BLaER1 (cell line): ENCODE measurements around the gene RMDN3.
A peak's percentile ranks its signal among the peaks of the same experiment; 100 is the strongest.

Source experiments
- H3K27ac ChIP-seq: shearing (Covaris generic); formaldehyde crosslinking; 2 replicates; pipeline ENCODE4 v1.8.1; 2022
- H3K27me3 ChIP-seq: shearing (Covaris generic); formaldehyde crosslinking; 2 replicates; pipeline ENCODE4 v1.8.1; 2022
- H3K36me3 ChIP-seq: shearing (Covaris generic); formaldehyde crosslinking; 2 replicates; pipeline ENCODE4 v1.8.1; 2022
- H3K4me1 ChIP-seq: shearing (Covaris generic); formaldehyde crosslinking; 2 replicates; pipeline ENCODE4 v1.8.1; 2022
- H3K4me2 ChIP-seq: shearing (Covaris generic); formaldehyde crosslinking; 2 replicates; pipeline ENCODE4 v1.8.1; 2022
- H3K4me3 ChIP-seq: shearing (Covaris generic); formaldehyde crosslinking; 2 replicates; pipeline ENCODE4 v1.8.1; 2022
- H3K9ac ChIP-seq: shearing (Covaris generic); formaldehyde crosslinking; 2 replicates; pipeline ENCODE4 v1.8.1; 2022
- H3K9me3 ChIP-seq: shearing (Covaris generic); formaldehyde crosslinking; 2 replicates; pipeline ENCODE4 v1.8.1; 2022
- H4K20me1 ChIP-seq: shearing (Covaris generic); formaldehyde crosslinking; 2 replicates; pipeline ENCODE4 v1.8.1; 2022
- Cebpa-rat ChIP-seq: shearing (Covaris generic); IDR thresholded peaks from 2 replicates; pipeline ENCODE4 v1.8.1; 2022

Gene RMDN3

DNA sequence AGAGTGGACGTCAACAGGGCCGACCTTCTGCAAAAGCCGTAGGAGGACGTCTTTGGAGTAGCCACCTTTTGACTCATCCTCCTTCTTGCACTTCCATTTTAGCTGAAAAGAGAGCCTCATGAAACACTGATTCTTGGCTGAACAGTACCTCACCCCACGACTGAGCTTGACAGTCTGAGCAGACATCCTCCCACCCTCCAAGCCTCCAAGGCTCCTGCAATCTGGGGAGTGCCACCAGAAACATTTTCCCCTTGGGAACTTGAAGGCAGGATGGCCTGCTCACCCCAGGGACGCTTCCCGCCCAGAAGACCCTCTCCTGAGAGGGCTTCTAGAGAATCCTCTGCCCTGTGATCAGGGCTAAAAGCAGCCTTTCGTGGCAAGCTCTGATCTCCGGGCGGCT lies 20.0 kb upstream of the RMDN3 start:
- peak overlapping the region; percentile 51 for H3K4me2 ChIP-seq
- no peaks in the 10 kb centered on the region for H3K27me3 ChIP-seq
- H3K9me3 ChIP-seq, result no peaks in the 10 kb centered on the region
- H3K27ac ChIP-seq, result peak overlapping the region; percentile 30; the same call in 1 of the 2 replicates
- H4K20me1 ChIP-seq, result peaks cover 27% of the 10 kb centered on the region; the same call in 1 of the 2 replicates
- peaks cover 70% of the 10 kb centered on the region for H3K36me3 ChIP-seq
- H3K9ac ChIP-seq, result peak overlapping the region; percentile 10; the same call in 1 of the 2 replicates
- no peak for TF ChIP-seq Cebpa-rat
- no peak overlapping the region for H3K4me3 ChIP-seq
- peaks cover 62% of the 10 kb centered on the region for H3K4me1 ChIP-seq

GRCh38 chr15:40773902-40774301 lies 18.8 kb upstream of the RMDN3 start:
- Histone ChIP-seq H3K27me3 (no peaks in the 10 kb centered on the region), H3K36me3 (peaks cover 59% of the 10 kb centered on the region), H4K20me1 (peaks cover 38% of the 10 kb centered on the region; the same call in 1 of the 2 replicates), H3K9me3 (no peaks in the 10 kb centered on the region), H3K4me1 (peaks cover 73% of the 10 kb centered on the region), H3K4me2 (no peak overlapping the region), H3K9ac (no peak overlapping the region), H3K27ac (peak overlapping the region; percentile 18; the same call in 1 of the 2 replicates), H3K4me3 (no peak overlapping the region)
- no peak for TF ChIP-seq Cebpa-rat

DNA sequence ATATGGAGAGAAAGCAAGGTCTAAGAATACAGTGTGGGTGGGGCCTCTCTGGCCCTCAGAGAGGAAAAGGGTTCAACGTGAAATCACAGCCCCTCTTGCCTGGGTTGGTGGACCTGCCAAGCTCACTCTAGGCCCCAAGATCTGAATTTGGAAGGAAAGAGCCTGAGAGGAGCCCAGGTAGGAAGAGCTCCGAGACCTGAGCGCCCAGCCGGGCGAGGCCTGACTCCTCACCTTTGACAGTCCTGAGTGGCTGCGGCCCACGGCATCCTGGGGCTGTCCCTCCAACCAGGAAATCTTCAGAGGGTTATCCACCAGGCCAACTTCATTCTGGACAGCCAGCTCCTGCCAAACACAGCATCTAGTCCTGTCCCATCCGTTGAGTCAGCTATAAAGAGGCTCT lies 18.4 kb upstream of the RMDN3 start:
- no peak for TF ChIP-seq Cebpa-rat
- Histone ChIP-seq H3K27ac (peak overlapping the region; percentile 6; the same call in 1 of the 2 replicates), H4K20me1 (peaks cover 40% of the 10 kb centered on the region; the same call in 1 of the 2 replicates), H3K9ac (no peak overlapping the region), H3K4me2 (peak overlapping the region; percentile 99), H3K27me3 (no peaks in the 10 kb centered on the region), H3K9me3 (no peaks in the 10 kb centered on the region), H3K36me3 (peaks cover 55% of the 10 kb centered on the region), H3K4me3 (no peak overlapping the region), H3K4me1 (peaks cover 77% of the 10 kb centered on the region)

DNA sequence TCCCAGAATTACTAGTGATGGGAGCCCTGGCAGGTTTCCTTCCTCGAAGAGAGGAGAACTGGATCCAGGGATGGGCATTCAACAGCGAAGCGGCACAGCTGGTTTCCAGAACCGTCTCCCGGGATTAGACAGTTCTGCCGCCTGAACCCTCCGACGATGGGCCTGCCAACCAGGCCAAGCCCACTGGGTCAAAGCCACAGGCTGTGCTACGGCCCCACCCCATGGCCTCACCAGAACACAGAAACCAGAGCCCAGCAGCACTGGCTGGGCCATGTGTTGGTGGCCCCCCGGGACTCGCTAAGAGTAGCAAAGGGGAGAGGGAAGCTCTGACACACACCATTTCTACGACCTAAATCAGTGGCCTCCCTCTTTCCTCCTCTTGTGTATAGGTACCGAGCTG lies 17.0 kb upstream of the RMDN3 start:
- TF ChIP-seq Cebpa-rat, result no peak

DNA sequence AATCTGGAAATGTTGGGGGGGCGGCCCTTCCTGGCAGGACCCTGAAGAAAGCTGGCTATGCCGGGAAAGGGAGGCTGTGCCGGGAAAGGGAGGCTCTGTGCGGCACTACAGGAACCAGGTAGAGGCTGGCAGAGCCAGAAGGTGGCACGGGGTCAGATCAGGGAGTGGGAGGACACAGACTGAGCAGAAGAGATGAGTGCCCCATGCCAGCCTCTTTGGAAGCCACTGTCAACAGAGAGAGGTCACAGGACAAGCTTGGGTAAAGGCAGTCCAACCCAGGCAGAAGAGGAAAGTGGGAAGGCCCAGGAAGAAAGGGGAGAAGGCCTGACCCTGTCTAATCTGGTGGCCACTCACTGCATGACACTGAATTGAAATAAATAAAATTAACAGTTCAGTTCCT lies 16.2 kb upstream of the RMDN3 start:
- no peaks in the 10 kb centered on the region for H3K27me3 ChIP-seq
- peak overlapping the region; percentile 99 for H3K4me2 ChIP-seq
- H3K27ac ChIP-seq, result peak overlapping the region; percentile 95
- H3K4me1 ChIP-seq, result peaks cover 90% of the 10 kb centered on the region
- peak overlapping the region; percentile 80; the same call in 1 of the 2 replicates for H3K9ac ChIP-seq
- H3K36me3 ChIP-seq, result peaks cover 38% of the 10 kb centered on the region
- no peak for TF ChIP-seq Cebpa-rat
- H3K9me3 ChIP-seq, result no peaks in the 10 kb centered on the region
- peaks cover 59% of the 10 kb centered on the region; the same call in 1 of the 2 replicates for H4K20me1 ChIP-seq
- peak overlapping the region; percentile 59; the same call in 1 of the 2 replicates for H3K4me3 ChIP-seq

More for the DNA sequence above, 17.0 kb upstream of the RMDN3 start:
- Histone ChIP-seq H4K20me1 (peaks cover 53% of the 10 kb centered on the region; the same call in 1 of the 2 replicates), H3K9ac (peak overlapping the region; percentile 43; the same call in 1 of the 2 replicates), H3K4me1 (peaks cover 90% of the 10 kb centered on the region), H3K27ac (peak overlapping the region; percentile 95; the same call in 1 of the 2 replicates), H3K27me3 (no peaks in the 10 kb centered on the region), H3K36me3 (peaks cover 41% of the 10 kb centered on the region), H3K4me2 (peak overlapping the region; percentile 99), H3K4me3 (no peak overlapping the region), H3K9me3 (no peaks in the 10 kb centered on the region)

GRCh38 chr15:40770147-40770721 lies 15.2 kb upstream of the RMDN3 start:
- Histone ChIP-seq H4K20me1 (peaks cover 67% of the 10 kb centered on the region; the same call in 1 of the 2 replicates), H3K4me3 (peak overlapping the region; percentile 59), H3K36me3 (peaks cover 34% of the 10 kb centered on the region), H3K9me3 (no peaks in the 10 kb centered on the region), H3K4me1 (peaks cover 90% of the 10 kb centered on the region), H3K4me2 (peak overlapping the region; percentile 99), H3K27me3 (no peaks in the 10 kb centered on the region), H3K9ac (peak overlapping the region; percentile 80), H3K27ac (peak overlapping the region; percentile 95)
- no peak for TF ChIP-seq Cebpa-rat

GRCh38 chr15:40769274-40770146 lies 14.5 kb upstream of the RMDN3 start, which contains the start of gene C15orf62:
TSS of gene C15orf62 (plus strand) at chr15:40769980. CDS start at chr15:40770496, 516 bp downstream.
- H4K20me1 ChIP-seq, result peaks cover 67% of the 10 kb centered on the region; the same call in 1 of the 2 replicates
- peak within 1 kb of the TSS; percentile 99 for H3K4me2 ChIP-seq
- peaks cover under 1% of the 10 kb centered on the region; the same call in 1 of the 2 replicates for H3K27me3 ChIP-seq
- H3K4me1 ChIP-seq, result peaks cover 90% of the 10 kb centered on the region
- H3K4me3 ChIP-seq, result peak within 1 kb of the TSS; percentile 59
- H3K9me3 ChIP-seq, result no peaks in the 10 kb centered on the region
- H3K27ac ChIP-seq, result peak within 1 kb of the TSS; percentile 95
- H3K9ac ChIP-seq, result peak within 1 kb of the TSS; percentile 80
- H3K36me3 ChIP-seq, result peaks cover 27% of the 10 kb centered on the region
- TF ChIP-seq Cebpa-rat, result peak; percentile 75; the same call in 1 of the 2 replicates

- TF ChIP-seq Cebpa-rat, result no peak
- Histone ChIP-seq H4K20me1 (peaks cover 67% of the 10 kb centered on the region; the same call in 1 of the 2 replicates), H3K27ac (peak overlapping the region; percentile 95), H3K4me3 (peak overlapping the region; percentile 59), H3K9ac (peak overlapping the region; percentile 80), H3K36me3 (peaks cover 19% of the 10 kb centered on the region), H3K4me2 (peak overlapping the region; percentile 99), H3K9me3 (no peaks in the 10 kb centered on the region), H3K27me3 (peaks cover 7% of the 10 kb centered on the region; the same call in 1 of the 2 replicates), H3K4me1 (peaks cover 97% of the 10 kb centered on the region)
These were observed 13.6 kb upstream of the RMDN3 start for GRCh38 chr15:40768521-40769273.
